GM12864 (cell line): ENCODE measurements around the gene RELN.

Experiments used
- DNase-seq: peaks from one replicate; pipeline ENCODE4 v3.0.0-alpha.2; 2011; ENCODE audit warnings: low read depth
- H3K4me3 ChIP-seq: 2 replicates; pipeline ENCODE4 v1.5.1; 2011; ENCODE audit warnings: mild to moderate bottlenecking, low read depth, low read length, control low read depth
- TF ChIP-seq, protein P1 (sequence below): IDR thresholded peaks from 2 replicates; pipeline ENCODE4 v1.5.1; 2011; ENCODE audit warnings: low read depth, mild to moderate bottlenecking, moderate library complexity, low read length, control low read depth, inconsistent platforms; ENCODE audit errors: missing control alignments

The RELN gene

GRCh38 chr7:103695521-103695920 lies 293.9 kb downstream of the RELN start:
- no peak overlapping the region for H3K4me3 ChIP-seq
- DNase-seq = no peak
- TF ChIP-seq, protein P1, sequence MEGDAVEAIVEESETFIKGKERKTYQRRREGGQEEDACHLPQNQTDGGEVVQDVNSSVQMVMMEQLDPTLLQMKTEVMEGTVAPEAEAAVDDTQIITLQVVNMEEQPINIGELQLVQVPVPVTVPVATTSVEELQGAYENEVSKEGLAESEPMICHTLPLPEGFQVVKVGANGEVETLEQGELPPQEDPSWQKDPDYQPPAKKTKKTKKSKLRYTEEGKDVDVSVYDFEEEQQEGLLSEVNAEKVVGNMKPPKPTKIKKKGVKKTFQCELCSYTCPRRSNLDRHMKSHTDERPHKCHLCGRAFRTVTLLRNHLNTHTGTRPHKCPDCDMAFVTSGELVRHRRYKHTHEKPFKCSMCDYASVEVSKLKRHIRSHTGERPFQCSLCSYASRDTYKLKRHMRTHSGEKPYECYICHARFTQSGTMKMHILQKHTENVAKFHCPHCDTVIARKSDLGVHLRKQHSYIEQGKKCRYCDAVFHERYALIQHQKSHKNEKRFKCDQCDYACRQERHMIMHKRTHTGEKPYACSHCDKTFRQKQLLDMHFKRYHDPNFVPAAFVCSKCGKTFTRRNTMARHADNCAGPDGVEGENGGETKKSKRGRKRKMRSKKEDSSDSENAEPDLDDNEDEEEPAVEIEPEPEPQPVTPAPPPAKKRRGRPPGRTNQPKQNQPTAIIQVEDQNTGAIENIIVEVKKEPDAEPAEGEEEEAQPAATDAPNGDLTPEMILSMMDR = no peak

DNA sequence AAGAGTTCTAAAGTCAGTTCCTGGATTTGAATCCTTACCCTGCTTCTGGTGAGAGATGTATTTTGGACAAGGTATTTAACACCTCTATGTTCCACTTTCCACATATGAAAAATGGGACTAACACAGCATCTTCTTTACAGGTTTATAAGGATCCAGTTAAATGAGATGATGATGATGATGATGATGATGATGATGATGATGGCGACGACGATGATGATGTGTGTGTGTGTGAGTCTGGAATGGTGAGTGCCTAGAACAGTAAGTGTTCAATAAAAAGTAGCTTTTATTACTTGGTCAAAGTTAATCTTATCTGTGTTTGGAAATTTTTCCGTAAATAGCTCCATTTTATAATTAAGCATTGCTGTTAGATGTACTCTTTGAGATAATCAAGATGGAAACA lies 295.2 kb downstream of the RELN start:
- no peak for DNase-seq
- no peak overlapping the region for H3K4me3 ChIP-seq
- TF ChIP-seq, protein P1 = no peak

- no peak for DNase-seq
- TF ChIP-seq, protein P1 = no peak
- H3K4me3 ChIP-seq = no peak overlapping the region
Observed at GRCh38 chr7:103691291-103691690, 298.2 kb downstream of the RELN start.

DNA sequence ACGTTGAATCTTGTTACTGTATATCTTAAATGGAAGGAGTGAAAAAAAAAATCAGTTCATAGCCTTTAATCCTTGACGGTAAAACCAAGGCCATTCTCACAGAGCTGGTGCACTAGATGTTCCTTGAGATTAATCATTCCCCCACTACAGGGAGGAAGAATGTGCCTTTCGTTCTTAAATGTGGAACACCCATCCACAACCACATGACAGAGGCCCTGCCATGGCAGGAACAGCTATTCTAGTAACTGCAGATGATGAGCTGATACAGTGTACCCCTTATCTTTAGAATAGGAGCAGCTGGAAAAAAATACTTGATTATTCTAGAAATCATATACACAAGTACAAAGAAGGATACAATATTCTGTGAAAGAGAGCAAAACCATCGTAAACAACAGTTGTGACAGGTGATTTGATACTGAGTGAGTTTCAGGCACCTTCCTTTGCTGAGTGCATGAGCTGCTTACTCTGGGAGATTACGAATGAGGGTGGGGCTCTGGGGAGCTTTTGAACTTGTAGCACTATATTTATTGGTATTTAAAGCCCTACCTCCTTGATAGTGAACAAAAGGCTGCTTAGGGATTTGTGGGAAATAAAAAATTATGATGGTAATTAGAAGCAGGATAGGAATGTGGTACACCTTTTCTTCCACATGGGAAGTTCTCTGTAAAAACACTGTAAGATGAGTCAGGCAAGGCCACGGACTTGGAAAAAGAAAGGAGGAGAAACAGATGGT lies 299.1 kb downstream of the RELN start:
- TF ChIP-seq, protein P1 = no peak
- DNase-seq = no peak
- H3K4me3 ChIP-seq = no peak overlapping the region

- no peak overlapping the region for H3K4me3 ChIP-seq
- TF ChIP-seq, protein P1 = no peak
- no peak for DNase-seq
Observed at GRCh38 chr7:103689255-103689654, 300.2 kb downstream of the RELN start.

DNA sequence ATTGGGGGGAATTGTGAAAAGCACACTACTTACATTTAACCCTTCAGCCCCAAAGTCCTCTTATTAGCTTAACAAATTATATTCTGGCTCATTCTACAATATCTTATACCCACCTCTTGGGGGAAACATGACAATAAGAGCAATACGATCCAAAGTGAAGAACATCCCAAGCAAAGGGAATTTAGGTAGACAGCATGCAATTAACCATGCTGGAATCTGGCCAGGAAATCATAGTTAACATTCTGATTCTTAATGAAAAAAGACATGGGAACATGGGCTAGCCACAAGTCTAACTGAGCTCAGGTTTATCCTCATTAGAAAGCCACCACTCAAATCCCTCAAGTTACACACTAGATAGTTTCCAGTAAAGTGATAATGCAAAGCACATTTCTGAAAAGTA lies 301.5 kb downstream of the RELN start:
- H3K4me3 ChIP-seq = no peak overlapping the region
- TF ChIP-seq, protein P1 = no peak
- DNase-seq = no peak

GRCh38 chr7:103687272-103687671 lies 302.2 kb downstream of the RELN start:
- no peak for DNase-seq
- TF ChIP-seq, protein P1 = no peak

More at GRCh38 chr7:103687272-103687671, 302.2 kb downstream of the RELN start:
- no peak overlapping the region for H3K4me3 ChIP-seq
